SHP77 (cell line): ENCODE measurements around the gene CPA1.
"Not testable (repeated sequence)": the region's sequence is repeated elsewhere in the genome, so short reads cannot be mapped to it uniquely, and the experiment has no call there.

Source experiments
- DNase-seq, 2 experiments: peaks; one replicate each; lab custom pipeline; 2025; lab: John Stamatoyannopoulos, UW

The CPA1 gene

GRCh38 chr7:130372402-130373165 is 7.7 kb upstream of the CPA1 start:
- DNase-seq = no peak

GRCh38 chr7:130374507-130374906 is 5.8 kb upstream of the CPA1 start:
- DNase-seq = no peak

GRCh38 chr7:130376461-130376860 is 3.8 kb upstream of the CPA1 start:
- DNase-seq = not testable (repeated sequence)

GRCh38 chr7:130377178-130377577 is 3.1 kb upstream of the CPA1 start:
- no peak for DNase-seq

- no peak for DNase-seq
Observed at GRCh38 chr7:130379019-130379418, 1.3 kb upstream of the CPA1 start.

- DNase-seq = no peak
Observed at GRCh38 chr7:130379532-130379920, 768 bp upstream of the CPA1 start.

- no peak for DNase-seq
Observed at GRCh38 chr7:130380861-130381455, 664 bp downstream of the CPA1 start.

- DNase-seq = no peak
Observed at GRCh38 chr7:130381468-130382312, 1.4 kb downstream of the CPA1 start.

- DNase-seq = no peak
Observed at GRCh38 chr7:130383187-130383980, 3.1 kb downstream of the CPA1 start.

- no peak for DNase-seq
Observed at GRCh38 chr7:130384371-130384801, 4.1 kb downstream of the CPA1 start.

GRCh38 chr7:130384841-130385599 is 4.7 kb downstream of the CPA1 start:
- DNase-seq = no peak

GRCh38 chr7:130385600-130386066 is 5.3 kb downstream of the CPA1 start:
- no peak for DNase-seq

- no peak for DNase-seq
Observed at GRCh38 chr7:130386876-130387275, 6.6 kb downstream of the CPA1 start.

GRCh38 chr7:130387306-130387627 is 7.0 kb downstream of the CPA1 start:
- no peak for DNase-seq

- no peak for DNase-seq
Observed at GRCh38 chr7:130387628-130388403, 7.5 kb downstream of the CPA1 start.

- no peak for DNase-seq
Observed at GRCh38 chr7:130388671-130389070, 8.4 kb downstream of the CPA1 start.

GRCh38 chr7:130390486-130390885 is 10.2 kb downstream of the CPA1 start:
- DNase-seq = no peak

- no peak for DNase-seq
Observed at GRCh38 chr7:130393101-130393561, 12.8 kb downstream of the CPA1 start.

- no peak for DNase-seq
Observed at GRCh38 chr7:130393841-130394411, 13.6 kb downstream of the CPA1 start.
